ENCODE data around the gene DAP3. TPM values are rescaled to one million over a fixed set of nuclear protein-coding genes. Genes with fewer than 3 reads are reported as not detected.
"Not testable (repeated sequence)": the region's sequence is repeated elsewhere in the genome, so short reads cannot be mapped to it uniquely, and the experiment has no call there.

Gene DAP3
- total and polyA plus RNA-seq, 10 of the 15 experiments (the other 5 are each of a cell fraction or from before 2014, with no cell fraction given): 60.0 to 223 (median 138) TPM

DNA sequence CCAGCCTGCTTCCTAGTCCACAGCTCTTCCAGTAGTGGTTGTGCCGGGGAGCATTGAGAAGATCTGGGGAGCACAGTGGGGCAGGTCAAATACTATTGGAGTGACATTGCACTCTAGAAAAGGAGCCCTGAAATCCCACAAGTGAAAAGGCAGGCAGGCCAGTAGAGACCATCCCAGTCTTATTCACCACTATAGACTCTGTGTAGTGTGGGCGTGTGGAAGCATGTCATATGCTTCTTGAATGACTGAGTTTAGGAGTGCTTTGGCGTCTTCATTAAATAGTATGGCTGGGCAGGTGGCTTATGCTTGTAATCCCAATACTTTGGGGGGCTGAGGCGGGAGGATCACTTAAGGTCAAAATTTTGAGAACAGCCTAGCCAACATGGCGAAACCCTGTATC is 15.5 kb downstream of the DAP3 start:
- H3K27me3 ChIP-seq (replicated peaks in 1 of 2; ENCODE audit: control insufficient read depth in 2 of 2, insufficient read depth in 2 of 2, low read length in 1 of 2); RAD21 ChIA-PET (ENCODE audit: unreplicated experiment); FAIRE-seq; BruUV-seq (replicated peaks); H3K27ac ChIP-seq (ENCODE audit: control insufficient read depth, insufficient read depth); intact Hi-C loops (cut with micrococcal nuclease; ENCODE audit: unreplicated experiment); in situ Hi-C loops (cut with MboI); H3K4me1 ChIP-seq (ENCODE audit: control insufficient read depth, insufficient read depth, low read length); H3K9me3 ChIP-seq (replicated peaks; ENCODE audit: control insufficient read depth, insufficient read depth, low read length); H3K9ac ChIP-seq (ENCODE audit: control insufficient read depth, insufficient read depth, low read length); H3K4me2 ChIP-seq (ENCODE audit: control insufficient read depth, insufficient read depth); DNase-seq (ENCODE audit: low read depth, low spot score); H3K4me3 ChIP-seq; H2AFZ ChIP-seq (ENCODE audit: control insufficient read depth, low read depth, low read length); H3K36me3 ChIP-seq (ENCODE audit: control insufficient read depth in 2 of 2, insufficient read depth in 2 of 2, low read length in 1 of 2); H4K20me1 ChIP-seq (ENCODE audit: control insufficient read depth, insufficient read depth); CTCF ChIA-PET; ATAC-seq: not testable (repeated sequence)
- ChIA-PET SMC1A (ENCODE audit: uncharacterized antibody, unreplicated experiment) (interaction anchor here (0.7 kb wide), 1 partner anchor 21 kb away, joined by 3 read pairs; no protein-coding TSS in a partner anchor), POLR2A (interaction anchor here (0.6 kb wide), 1 partner anchor 144 kb away, joined by 9 read pairs; no protein-coding TSS in a partner anchor)
- H3K79me2 ChIP-seq (ENCODE audit: control insufficient read depth, insufficient read depth, low read length): peaks cover 19% of the 10 kb centered on the region
- WGBS (ENCODE audit: insufficient coverage, insufficient replicate concordance, low lambda C conversion rate, missing lambda C conversion rate): 83% methylated on average over 5 of the region's 5 CpGs

DNA sequence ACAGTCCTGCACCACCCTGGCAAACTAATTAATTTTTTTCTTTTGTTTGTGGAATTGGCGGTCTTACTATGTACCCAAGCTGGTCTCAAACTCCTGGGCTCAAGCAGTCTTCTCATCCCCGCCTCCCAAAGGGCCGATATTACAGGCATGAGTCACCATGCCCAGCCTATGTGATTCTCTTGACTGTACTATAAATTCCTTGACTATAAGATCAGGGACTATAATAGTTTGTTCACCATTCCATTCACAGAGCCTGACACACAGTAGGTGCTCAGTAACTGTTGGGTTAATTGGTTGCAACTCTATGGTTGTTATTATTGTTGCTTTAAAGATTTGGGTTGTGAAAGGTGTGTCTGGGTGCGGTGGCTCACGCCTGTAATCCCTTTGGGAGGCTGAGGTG is 17.2 kb downstream of the DAP3 start:
- Histone ChIP-seq H3K4me1 (ENCODE audit: control insufficient read depth, insufficient read depth, low read length) (no peaks in the 10 kb centered on the region), H3K36me3 (ENCODE audit: control insufficient read depth in 2 of 2, insufficient read depth in 2 of 2, low read length in 1 of 2) (peaks cover 0 to 3% of the 10 kb centered on the region in 2 experiments; a peak in 1 of 4 replicates), H3K27me3 (replicated peaks in 1 of 2; ENCODE audit: control insufficient read depth in 2 of 2, insufficient read depth in 2 of 2, low read length in 1 of 2) (no peaks in the 10 kb centered on the region), H3K4me2 (ENCODE audit: control insufficient read depth, insufficient read depth) (no peak overlapping the region), H4K20me1 (ENCODE audit: control insufficient read depth, insufficient read depth) (no peaks in the 10 kb centered on the region), H3K9ac (ENCODE audit: control insufficient read depth, insufficient read depth, low read length) (no peak overlapping the region), H3K4me3 (no peak overlapping the region), H3K9me3 (replicated peaks; ENCODE audit: control insufficient read depth, insufficient read depth, low read length) (no peaks in the 10 kb centered on the region; the same call in 2 of the 3 replicates), H3K79me2 (ENCODE audit: control insufficient read depth, insufficient read depth, low read length) (peaks cover 16% of the 10 kb centered on the region), H3K27ac (ENCODE audit: control insufficient read depth, insufficient read depth) (no peak overlapping the region), H2AFZ (ENCODE audit: control insufficient read depth, low read depth, low read length) (no peak overlapping the region)
- in situ Hi-C loops (cut with MboI): no loop called here
- ChIA-PET POLR2A (interaction anchor here (0.7 kb wide), 1 partner anchor 257 kb away, joined by 3 read pairs; no protein-coding TSS in a partner anchor), RAD21 (ENCODE audit: unreplicated experiment) (no interaction called here), CTCF (no interaction called here), SMC1A (ENCODE audit: uncharacterized antibody, unreplicated experiment) (no interaction called here)
- intact Hi-C loops (cut with micrococcal nuclease; ENCODE audit: unreplicated experiment): no loop called here
- BruUV-seq (replicated peaks): no TSS peak
- no peak for FAIRE-seq
- DNase-seq (ENCODE audit: low read depth, low spot score): no peak
- 98% methylated on average over 5 of the region's 5 CpGs for WGBS (ENCODE audit: insufficient coverage, insufficient replicate concordance, low lambda C conversion rate, missing lambda C conversion rate)
- ATAC-seq: no peak
- TF ChIP-seq CHD2 (IDR thresholded peaks at IDR 0.05; ENCODE audit: borderline replicate concordance, low read depth, low read length) (no peak), GATAD2B (conservative IDR thresholded peaks at IDR 0.05; ENCODE audit: low read depth) (no peak), RCOR1 (conservative IDR thresholded peaks at IDR 0.05; ENCODE audit: low read depth, low read length) (no peak), RB1 (IDR thresholded peaks at IDR 0.05; ENCODE audit: borderline replicate concordance) (no peak), ZBED1 (IDR thresholded peaks at IDR 0.05; ENCODE audit: borderline replicate concordance) (no peak), POU2F2 (IDR thresholded peaks at IDR 0.05; ENCODE audit: borderline replicate concordance, low read depth, low read length) (no peak), BHLHE40 (IDR thresholded peaks at IDR 0.05; ENCODE audit: borderline replicate concordance in 1 of 2, low read depth in 2 of 2, low read length in 1 of 2) (no peak), IKZF2 (IDR thresholded peaks at IDR 0.05) (no peak), MEF2A (IDR thresholded peaks at IDR 0.05; ENCODE audit: insufficient read depth, low read depth, low read length) (no peak), TCF3 (IDR thresholded peaks at IDR 0.05; ENCODE audit: borderline replicate concordance, insufficient read depth, low read depth, low read length) (no peak)
- TF ChIP-seq, protein P1, sequence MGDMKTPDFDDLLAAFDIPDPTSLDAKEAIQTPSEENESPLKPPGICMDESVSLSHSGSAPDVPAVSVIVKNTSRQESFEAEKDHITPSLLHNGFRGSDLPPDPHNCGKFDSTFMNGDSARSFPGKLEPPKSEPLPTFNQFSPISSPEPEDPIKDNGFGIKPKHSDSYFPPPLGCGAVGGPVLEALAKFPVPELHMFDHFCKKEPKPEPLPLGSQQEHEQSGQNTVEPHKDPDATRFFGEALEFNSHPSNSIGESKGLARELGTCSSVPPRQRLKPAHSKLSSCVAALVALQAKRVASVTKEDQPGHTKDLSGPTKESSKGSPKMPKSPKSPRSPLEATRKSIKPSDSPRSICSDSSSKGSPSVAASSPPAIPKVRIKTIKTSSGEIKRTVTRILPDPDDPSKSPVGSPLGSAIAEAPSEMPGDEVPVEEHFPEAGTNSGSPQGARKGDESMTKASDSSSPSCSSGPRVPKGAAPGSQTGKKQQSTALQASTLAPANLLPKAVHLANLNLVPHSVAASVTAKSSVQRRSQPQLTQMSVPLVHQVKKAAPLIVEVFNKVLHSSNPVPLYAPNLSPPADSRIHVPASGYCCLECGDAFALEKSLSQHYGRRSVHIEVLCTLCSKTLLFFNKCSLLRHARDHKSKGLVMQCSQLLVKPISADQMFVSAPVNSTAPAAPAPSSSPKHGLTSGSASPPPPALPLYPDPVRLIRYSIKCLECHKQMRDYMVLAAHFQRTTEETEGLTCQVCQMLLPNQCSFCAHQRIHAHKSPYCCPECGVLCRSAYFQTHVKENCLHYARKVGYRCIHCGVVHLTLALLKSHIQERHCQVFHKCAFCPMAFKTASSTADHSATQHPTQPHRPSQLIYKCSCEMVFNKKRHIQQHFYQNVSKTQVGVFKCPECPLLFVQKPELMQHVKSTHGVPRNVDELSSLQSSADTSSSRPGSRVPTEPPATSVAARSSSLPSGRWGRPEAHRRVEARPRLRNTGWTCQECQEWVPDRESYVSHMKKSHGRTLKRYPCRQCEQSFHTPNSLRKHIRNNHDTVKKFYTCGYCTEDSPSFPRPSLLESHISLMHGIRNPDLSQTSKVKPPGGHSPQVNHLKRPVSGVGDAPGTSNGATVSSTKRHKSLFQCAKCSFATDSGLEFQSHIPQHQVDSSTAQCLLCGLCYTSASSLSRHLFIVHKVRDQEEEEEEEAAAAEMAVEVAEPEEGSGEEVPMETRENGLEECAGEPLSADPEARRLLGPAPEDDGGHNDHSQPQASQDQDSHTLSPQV (IDR thresholded peaks at IDR 0.05): no peak
- TF ChIP-seq, protein P2, sequence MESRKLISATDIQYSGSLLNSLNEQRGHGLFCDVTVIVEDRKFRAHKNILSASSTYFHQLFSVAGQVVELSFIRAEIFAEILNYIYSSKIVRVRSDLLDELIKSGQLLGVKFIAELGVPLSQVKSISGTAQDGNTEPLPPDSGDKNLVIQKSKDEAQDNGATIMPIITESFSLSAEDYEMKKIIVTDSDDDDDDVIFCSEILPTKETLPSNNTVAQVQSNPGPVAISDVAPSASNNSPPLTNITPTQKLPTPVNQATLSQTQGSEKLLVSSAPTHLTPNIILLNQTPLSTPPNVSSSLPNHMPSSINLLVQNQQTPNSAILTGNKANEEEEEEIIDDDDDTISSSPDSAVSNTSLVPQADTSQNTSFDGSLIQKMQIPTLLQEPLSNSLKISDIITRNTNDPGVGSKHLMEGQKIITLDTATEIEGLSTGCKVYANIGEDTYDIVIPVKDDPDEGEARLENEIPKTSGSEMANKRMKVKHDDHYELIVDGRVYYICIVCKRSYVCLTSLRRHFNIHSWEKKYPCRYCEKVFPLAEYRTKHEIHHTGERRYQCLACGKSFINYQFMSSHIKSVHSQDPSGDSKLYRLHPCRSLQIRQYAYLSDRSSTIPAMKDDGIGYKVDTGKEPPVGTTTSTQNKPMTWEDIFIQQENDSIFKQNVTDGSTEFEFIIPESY (IDR thresholded peaks at IDR 0.05): no peak

Data from GM12878 (cell line).